ENCODE data around the gene TAP2.
"Not testable (repeated sequence)": the region's sequence is repeated elsewhere in the genome, so short reads cannot be mapped to it uniquely, and the experiment has no call there.

Gene TAP2

DNA sequence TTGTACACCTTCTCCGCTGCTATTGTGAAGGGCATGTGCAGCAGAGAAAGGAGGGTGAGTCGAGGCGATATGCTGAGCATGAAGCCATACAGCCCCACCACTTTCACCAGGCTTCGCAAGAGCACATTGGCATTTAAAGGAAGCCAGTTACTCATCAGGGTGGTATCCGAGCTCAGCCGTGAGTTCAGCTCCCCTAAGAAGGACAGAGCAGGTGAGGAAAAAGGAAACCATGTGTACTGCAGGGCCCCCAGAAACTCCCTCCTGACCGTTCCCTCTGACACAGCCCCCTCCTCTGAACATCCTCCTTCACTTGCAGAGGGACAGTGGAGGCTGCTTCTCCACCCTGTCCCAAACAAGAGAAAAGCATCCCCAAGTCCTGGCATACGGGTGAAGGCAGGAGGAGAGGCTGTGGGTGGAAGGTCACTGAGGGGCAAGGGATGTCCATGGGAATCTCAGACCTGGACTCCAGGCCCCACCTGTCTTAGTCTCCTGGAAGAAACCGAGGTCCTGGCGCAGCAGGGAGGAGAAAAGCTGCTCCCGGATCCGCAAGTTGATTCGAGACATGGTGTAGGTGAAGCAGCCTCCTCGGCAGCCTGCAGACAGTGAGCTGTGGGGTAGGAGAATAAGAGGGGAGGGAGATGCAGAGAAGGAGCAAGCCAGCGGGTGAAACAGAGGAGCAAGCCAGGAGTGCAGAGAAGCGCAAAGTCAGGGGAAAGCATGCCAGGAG, 3.2 kb downstream of the TAP2 start:
- no peak for DNase-seq (ENCODE audit: low spot score)

DNA sequence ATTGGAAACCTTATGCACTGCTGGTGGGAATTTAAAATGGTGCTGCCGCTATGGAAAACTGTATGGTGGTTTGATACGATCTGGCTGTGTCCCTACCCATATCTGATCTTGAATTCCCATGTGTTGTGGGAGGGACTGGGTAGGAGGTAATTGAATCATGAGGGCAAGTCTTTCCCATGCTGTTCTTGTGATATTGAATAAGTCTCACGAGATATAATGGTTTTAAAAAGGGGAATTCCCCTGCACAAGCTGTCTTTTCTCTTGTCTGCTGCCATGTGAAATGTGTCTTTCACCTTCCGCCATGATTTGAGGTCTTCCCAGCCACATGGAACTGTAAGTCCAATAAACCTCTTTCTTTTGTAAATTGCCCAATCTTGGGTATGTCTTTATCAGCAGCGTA, 4.9 kb downstream of the TAP2 start:
- no peak for DNase-seq (ENCODE audit: low spot score)

DNA sequence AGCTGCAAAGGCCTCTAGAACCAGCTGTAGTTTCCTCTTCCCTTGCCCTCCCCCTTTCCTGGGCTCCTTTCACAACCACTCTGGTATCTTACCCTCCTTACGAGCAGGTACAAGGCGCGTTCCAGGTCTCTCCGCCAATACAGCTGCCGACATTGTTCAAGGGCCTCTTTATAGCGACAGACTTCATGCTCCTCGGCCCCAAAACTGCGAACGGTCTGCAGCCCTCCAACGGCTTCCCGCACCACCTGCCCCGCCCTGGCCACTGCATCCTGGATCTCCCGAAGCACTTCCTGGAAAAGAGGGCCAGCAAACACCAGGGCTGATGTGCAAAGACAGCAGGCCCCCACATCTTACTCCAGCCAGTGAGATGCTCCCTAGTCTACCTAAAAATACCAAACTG, 6.0 kb downstream of the TAP2 start:
- no peak for DNase-seq (ENCODE audit: low spot score)

DNA sequence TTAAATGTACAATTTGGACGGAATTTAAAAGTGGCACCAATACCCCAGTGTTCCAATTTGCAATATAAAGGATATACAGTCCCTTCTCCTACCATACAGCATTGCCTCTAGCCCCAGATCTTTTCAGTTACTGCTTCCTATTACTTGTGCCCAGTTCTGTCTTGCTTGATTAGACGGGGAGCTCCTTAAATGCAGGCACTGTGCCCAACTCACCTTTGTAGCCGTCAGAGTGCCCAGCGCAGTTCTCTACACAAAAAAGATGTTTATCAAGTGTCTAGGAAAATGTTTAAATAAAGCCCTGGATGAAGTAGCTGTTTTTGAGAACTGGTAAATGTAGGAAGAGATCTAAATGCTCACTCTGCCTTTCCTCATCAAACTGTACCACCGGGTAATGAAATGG, 7.6 kb downstream of the TAP2 start:
- DNase-seq (ENCODE audit: low spot score), result no peak

DNA sequence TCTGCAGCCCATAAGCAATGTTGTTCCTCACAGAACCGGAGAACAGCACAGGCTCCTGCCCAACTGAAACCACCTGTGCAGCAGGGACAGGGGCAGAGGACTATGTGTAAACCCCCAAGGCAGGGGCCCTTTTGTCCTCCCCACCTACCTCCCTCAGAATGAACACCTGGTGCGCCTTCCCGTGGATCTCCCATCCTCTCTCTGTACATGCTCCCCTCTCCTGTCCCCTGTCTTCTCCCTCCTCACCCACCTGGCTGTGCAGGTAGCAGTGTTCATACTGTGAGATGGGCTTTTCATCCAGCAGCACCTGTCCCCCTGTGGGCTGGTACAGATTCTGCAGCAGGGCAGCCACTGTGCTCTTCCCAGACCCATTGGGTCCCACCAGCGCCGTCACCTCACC, 8.5 kb downstream of the TAP2 start:
- DNase-seq (ENCODE audit: low spot score), result no peak

DNA sequence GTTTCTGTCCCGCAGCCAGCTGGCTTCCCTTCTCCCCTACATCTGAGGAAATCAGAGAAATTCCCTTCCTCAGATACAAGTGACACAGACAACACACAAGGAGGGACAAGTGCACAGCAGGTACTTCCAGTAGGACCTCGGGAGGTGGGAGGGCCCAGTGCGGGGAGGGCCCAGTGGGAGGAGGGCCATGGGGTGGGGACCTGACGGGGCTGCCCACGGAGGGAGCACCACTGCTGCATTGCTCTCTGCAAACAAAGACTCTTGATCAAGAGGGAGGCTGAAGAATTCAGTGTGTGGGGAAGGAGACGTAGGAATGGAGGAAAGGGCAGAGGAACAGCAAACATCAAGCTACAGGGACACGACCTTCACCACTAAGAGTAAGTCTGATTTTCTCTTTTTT, 9.0 kb downstream of the TAP2 start:
- DNase-seq (ENCODE audit: low spot score), result no peak

DNA sequence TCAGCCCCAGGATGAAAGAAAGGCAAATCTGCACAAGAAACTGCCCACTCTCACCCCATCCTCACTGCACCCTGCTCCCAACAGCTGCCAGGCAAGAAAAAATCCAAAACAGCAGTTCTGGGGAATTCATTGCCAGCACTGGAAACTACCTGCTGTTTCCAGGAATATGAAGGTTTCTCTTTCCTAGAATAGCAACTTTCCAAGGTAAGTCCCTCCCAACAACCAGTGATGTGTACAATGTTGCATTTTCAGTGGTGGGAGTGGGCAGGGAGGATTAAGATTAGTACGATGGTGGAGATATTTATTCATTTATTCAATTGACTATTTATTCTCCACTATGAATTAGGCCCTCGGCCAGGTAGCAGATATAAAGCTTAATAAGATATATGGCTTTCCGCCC, 11.5 kb downstream of the TAP2 start:
- no peak for DNase-seq (ENCODE audit: low spot score)

DNA sequence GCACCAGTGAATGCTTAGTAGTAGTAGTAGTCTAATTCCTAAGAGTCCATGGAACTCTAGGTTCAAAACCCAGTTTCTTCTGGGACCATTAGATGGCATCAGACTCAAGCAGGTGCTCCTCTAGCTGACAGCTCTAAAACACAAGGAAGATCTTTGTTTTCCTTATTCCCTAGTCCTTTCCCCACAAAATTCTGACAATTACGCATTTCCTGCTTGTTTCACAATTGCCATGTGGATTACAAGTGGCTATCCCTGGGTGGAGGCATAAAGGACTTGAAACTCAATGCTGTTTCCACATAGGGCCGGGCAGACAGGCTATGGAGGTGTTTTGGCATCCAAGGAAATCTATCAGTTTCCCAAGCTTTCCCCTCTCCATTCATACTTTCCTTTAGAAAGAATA, 12.6 kb downstream of the TAP2 start:
- DNase-seq (ENCODE audit: low spot score), result peak; percentile 17

DNA sequence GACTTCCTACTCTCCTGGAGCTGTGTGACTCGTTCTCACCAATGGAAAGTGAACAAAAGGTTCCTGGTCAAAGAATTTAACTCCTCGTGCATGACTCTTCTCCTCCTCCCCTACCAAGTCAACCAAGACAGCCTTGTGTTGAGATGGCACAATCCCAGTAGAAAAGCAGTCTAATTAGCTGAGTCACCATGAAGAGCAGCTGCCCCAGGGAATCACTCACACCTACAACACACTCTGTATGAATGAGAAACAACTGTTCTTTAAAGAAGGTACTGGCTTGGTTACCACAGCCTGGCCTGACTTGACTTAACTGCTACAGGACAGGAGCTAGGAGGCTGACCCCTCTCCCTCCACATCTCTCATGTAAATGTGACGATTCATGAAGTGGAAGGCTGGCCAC, 18.8 kb downstream of the TAP2 start:
- peak; percentile 50 for DNase-seq (ENCODE audit: low spot score)

DNA sequence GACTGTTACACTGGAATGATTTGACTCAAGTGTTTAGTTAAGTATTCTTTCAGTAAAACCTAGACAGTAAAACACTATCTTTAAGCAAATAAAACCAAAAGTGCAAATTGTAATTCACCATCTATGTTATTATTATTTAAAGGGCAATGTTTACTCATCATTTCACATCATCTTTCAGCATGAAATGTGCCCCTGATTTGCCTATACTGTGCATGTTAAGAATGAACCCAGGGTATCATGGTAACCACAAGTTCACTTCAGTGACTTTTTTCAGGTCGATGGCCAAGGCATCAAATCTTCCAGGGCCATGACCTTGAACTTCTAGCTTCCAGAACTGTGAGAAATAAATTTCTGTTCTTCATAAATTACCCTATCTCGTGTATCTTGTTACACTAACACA, 19.7 kb downstream of the TAP2 start:
- no peak for DNase-seq (ENCODE audit: low spot score)

DNA sequence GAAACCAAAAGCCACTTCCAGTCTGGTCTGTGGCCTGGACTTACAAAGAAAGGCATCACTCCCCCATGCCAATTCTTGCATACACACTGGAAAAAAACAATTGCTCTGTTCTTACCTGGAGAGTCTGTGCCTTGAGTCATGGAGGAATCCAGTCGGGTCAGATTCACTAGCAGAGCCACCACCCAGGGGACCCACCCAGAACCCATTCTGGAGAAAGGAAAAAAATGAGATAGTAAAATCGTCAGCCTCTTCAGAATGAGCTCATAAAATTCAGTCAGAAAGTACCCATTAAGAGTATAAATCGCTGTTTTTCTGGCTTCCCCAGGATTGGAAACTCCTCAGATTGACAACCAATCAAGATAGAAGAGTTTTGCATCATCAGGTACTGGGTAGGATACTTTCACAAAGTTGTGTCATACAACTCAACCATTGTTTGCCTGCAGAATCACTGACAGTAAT, 21.8 kb downstream of the TAP2 start, which contains the start of gene HLA-DOB:
HLA-DOB (minus strand) TSS at position 257 of the 459 bp plus-strand sequence; CDS start at position 206, 51 bp downstream.
- no peak for DNase-seq (ENCODE audit: low spot score)

DNA sequence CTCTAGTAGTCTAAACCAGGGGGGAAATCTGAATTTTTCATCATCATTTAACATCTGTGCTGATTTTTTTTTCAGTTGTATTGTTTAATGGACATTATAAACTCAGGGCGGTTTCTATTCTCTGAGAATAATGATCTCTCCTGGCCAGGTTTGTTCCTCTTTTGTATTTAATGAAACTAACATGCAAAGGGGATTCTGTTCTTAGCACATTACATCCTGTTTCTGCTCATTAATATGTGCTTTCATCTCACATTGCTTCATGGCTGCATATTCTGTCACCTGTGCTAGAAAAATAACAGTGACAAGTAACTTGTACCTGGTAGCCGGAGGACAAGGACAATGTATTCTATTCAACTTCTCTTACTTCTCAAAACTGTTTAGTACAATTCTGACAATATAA, 22.5 kb downstream of the TAP2 start:
- no peak for DNase-seq (ENCODE audit: low spot score)

DNA sequence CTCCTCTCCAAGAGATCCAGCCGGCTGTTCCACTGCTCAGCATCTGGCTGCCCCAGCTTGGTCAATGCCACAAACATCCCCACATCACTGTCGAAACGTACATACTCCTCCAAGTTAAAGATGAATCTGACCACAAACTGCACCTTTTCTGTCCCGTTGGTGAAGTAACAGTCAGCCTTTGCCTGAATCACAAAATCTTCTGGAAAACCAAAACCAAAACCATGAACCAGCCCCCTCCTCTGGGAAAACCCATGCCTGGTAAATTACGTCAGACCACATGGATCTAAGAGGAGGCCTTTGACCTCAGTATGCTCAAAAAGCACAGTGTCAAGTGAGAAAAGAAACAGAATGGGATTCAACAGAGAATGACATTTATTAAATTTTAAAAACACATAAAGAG, 23.4 kb downstream of the TAP2 start:
- no peak for DNase-seq (ENCODE audit: low spot score)

DNA sequence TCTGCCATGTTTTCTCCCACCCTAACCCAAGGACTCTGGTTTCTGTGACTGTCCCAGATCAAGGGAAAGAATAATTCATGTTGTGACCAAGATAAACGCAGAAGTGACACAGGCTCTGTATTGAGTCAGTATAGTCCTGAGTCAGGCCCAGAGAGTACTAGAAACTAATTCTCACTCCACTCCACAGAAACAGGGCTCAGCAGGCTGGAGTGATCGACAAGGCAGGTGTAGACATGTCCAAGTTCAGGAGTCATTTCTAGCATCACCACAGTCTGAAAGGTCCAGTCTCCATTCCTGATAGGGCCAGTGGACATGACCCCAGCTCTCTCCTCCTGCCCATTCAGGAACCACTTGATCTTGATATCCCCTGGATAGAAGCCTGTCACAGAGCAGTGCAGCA, 24.4 kb downstream of the TAP2 start:
- DNase-seq (ENCODE audit: low spot score), result no peak

DNA sequence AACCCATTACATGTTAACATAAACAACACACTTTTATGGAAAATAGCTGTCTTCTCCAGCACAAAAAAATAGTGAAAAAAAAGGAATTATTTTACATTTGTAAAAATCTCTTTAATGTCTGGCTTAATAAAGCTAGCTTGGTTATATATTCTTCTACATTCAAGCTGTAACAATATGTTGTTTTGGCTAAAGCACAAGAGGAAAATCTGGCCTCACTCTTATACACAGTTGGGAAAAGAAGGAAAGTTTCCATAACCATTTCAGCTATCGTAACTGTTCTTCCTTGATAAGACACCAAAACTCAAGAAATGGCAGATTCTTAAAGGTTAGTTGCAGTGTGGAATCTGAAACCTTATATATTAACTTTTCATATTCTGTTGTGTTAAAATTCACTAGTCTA, 29.4 kb downstream of the TAP2 start:
- no peak for DNase-seq (ENCODE audit: low spot score)

DNA sequence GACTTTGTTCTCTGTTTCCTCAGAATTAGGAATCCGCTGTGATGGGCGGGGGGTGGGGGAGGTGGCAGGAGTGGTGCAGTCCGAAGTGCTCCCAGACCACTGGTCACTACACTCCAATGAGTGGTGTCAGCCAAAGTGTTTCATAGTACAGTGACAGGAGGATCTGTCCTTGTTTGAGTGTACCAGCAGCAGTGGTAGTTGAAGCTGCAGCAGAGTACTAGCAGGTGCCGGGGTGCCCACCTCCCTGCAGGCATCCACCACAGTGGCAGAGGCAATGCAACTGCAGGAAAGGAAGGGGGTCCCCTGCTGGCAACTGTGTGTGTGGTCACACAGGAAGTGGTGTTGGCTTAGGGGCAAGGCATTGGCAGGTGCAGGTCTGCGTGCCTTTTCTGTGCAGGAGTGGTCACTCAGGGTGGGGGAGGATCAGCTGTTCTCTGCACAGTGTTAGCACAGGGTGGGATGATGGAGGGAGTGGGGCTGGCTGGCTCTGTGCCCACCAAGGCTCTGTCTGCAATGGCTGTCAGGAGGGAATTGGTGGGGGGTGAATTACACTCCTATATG, 31.4 kb downstream of the TAP2 start:
- no peak for DNase-seq (ENCODE audit: low spot score)

DNA sequence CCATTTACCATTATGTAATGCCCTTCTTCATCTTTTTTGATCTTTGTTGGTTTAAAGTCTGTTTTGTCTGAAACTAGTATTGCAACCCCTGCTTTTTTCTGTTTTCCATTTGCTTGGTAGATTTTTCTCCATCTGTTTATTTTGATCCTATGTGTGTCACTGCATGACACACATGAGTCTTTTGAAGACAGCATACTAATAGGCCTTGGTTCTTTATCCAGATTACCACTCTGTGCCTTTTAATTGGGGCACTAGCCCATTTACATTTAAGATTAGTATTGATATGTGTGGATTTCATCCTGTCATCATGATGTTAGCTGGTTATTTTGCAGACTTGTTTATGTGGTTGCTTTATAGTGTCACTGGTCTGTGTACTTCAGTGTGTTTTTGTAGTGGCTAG, 33.1 kb downstream of the TAP2 start:
- DNase-seq (ENCODE audit: low spot score), result not testable (repeated sequence)

DNA sequence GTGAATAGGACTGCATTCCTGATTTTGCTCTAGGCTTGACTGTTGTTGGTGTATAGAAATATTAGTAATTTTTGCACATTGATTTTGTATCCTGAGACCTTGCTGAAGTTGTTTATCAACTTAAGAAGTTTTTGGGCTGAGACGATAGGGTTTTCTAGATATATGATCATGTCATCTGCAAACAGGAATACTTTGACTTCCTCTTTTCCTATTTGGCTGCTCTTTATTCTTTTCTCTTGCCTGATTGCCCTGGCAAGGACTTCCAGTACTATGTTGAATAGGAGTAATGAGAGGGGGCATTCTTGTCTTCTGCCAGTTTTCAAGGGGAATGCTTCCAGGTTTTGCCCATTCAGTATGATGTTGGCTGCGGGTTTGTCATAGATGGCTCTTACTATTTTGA, 35.1 kb downstream of the TAP2 start:
- DNase-seq (ENCODE audit: low spot score), result no peak

DNA sequence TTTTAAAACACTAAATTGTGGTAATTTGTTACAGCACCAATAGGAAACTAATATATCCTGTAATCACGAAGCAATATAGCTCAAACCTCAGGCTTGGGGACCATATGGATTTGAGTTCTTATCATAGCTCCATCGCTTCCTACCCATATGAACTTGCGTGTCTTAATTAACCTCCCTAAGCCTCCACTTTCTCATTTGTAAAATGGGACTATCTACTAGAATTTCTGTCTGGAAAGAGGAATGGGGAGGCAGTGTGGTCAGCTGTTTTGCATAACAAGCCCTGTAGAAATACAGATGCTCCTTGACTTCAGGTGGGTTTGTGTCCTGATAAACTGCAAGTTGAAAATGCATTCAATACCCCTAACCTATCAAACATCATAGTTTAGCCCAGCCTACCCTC, 38.8 kb downstream of the TAP2 start:
- no peak for DNase-seq (ENCODE audit: low spot score)

DNA sequence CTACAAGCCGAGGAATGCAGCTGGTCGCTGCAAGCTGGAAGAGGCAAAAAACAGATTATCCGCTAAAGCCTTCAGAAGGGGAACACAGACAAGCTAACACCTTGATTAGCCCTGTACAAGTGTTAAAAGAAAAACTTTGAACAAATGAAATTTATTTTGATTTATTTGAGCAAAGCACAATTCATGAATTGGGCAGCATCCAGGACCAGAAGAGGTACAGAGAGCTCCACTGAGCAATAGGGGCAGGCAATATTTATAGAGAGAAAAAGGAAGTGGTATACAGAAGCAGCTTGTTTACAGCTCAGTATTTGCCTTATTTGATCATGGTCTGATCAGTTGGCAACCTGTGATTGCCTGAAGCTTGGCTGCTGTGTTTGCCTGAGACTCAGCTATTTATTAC, 39.4 kb downstream of the TAP2 start:
- no peak for DNase-seq (ENCODE audit: low spot score)

DNA sequence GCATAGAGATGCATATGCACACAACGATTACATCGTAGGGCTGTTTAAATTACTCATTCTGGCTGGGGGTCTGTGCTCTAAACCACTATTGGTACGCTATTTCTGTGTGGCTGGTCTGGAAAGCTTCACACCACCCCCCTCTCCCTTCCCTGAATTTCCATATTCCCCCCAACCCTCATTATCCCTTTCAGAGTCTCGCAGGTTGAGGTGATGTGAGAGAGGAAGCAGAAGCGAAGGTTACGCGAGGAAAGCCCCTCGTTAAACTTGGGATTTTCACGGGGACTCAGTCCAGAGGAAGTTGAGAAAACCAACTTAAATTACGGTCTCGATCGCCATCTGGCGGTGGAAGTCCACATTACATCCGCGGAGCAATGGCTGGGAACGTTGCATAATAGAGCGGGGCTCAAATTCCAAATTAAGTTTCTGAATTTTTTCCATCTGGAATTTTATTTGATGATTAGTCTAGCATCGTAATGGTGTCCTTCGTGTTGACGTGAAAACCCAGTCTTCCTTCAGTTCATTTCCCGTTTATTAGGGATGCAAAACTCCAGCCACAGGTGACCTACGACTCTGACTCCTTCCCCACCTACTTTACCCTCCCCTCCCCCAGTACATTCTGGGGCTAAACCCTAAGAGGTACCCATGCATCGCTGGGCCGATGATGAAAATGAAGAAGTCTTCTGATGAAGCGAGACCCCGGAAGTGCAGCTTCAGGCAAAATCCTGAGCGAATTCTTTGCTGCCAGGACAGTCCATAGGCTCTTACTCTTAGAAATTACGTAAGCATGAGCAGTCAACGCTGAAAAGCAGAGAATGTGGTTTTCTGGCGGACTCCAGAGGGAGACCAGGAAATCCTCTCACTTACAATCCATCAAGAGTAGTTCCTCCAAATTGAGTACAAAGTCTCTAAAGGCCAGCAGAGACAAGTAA, 41.4 kb downstream of the TAP2 start:
- DNase-seq (ENCODE audit: low spot score), result peak; percentile 64

DNA sequence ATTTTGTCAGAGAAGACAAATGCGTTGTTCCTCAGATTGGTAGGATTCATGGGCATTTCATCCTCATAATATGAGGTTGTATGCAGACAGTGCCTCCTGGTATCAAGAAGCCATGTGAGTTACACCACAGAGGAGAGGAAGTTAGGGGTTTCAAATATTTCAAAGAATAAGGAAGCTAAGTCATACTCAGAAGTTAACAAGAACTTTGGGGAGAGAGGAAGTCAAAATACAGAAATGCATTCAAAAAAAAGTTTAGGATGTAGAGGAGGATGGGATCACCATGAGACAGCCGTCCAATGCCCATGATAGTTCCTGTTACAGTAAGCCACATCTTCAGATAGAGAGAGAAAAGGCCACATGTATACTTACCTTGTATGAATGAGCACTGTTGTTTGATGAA, 44.0 kb downstream of the TAP2 start:
- no peak for DNase-seq (ENCODE audit: low spot score)

DNA sequence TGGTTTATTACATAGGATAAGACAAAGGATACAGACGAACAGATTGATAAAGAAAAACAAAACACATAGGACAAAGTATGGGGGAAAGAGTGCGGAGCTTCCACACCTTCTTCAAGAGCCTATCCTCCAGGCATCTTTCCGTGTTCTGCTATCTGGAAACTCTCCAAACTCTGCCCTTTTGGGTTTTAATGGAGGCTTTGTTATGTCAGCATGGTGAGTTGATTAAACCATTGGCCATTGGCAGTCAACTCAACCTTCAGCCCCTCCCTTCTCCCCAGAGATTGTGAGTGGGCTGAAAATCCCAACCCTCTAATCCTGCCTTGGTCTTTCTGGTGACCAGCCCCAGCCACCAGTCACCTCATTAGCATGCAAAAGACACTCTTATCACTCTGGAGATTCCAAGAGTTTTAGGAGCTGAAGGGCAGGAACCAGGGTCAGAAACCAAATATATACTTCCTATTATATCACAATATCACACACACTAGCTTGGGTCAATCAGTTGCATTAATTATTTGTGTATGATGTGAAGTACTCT, 45.6 kb downstream of the TAP2 start:
- DNase-seq (ENCODE audit: low spot score), result no peak
